IMR-90 (cell line): ENCODE measurements around the gene FEM1B. TPM values are rescaled to one million over a fixed set of nuclear protein-coding genes. Genes with fewer than 3 reads are reported as not detected.
A peak's percentile ranks its signal among the peaks of the same experiment; 100 is the strongest.

Source experiments
- ATAC-seq: fragments of 200-7000 bp; cut with Tn5 transposase; 2 replicates; pipeline ENCODE4 v1.9.1; 2020; ENCODE audit warnings: low read depth, mild to moderate bottlenecking, moderate library complexity
- BruUV-seq: library from RNA; stranded (reverse); fragments of 400-500 nt; replicated peaks from 2 replicates; lab custom pipeline; 2021; lab: Mats Ljungman, UMichigan
- CTCF ChIA-PET: fragments of 300-600 bp; formaldehyde crosslinking; extraction: SDS; loops from one replicate; lab custom pipeline; 2021; ENCODE audit warnings: antibody characterized with exemption; lab: Yijun Ruan, JAX
- POLR2A ChIA-PET: fragments of 300-600 bp; sonication (Branson Sonifier 250); formaldehyde crosslinking; loops from one replicate; lab custom pipeline; 2022; ENCODE audit warnings: antibody characterized with exemption; ENCODE audit not compliant: unreplicated experiment; lab: Charles Lee
- DNase-seq: peaks from one replicate; pipeline ENCODE4 v3.0.0; 2013
- H2AFZ ChIP-seq: replicated peaks from 2 replicates; pipeline ENCODE3; 2013; ENCODE audit warnings: low read length, mild to moderate bottlenecking; ENCODE audit not compliant: poor library complexity
- H2AK5ac ChIP-seq: 2 replicates; pipeline ENCODE4 v1.6.1; 2013; ENCODE audit warnings: low read depth, low read length, inconsistent platforms
- H2AK9ac ChIP-seq: replicated peaks from 2 replicates; pipeline ENCODE3; 2013; ENCODE audit warnings: mild to moderate bottlenecking, low read depth, low read length, moderate library complexity; ENCODE audit not compliant: poor library complexity
- H2BK120ac ChIP-seq: 2 replicates; pipeline ENCODE4 v1.6.1; 2013; ENCODE audit warnings: low read depth, low read length, inconsistent platforms
- H2BK15ac ChIP-seq: 3 replicates; pipeline ENCODE4 v1.6.1; 2013; ENCODE audit warnings: low read depth, low read length, inconsistent platforms
- H2BK20ac ChIP-seq: 2 replicates; pipeline ENCODE4 v1.6.1; 2013; ENCODE audit warnings: low read depth, mild to moderate bottlenecking, inconsistent platforms, low read length, moderate library complexity
- H2BK5ac ChIP-seq: 2 replicates; pipeline ENCODE4 v1.6.1; 2013; ENCODE audit warnings: mild to moderate bottlenecking, low read depth, low read length, inconsistent platforms; ENCODE audit not compliant: poor library complexity, severe bottlenecking
- H3K14ac ChIP-seq: replicated peaks from 2 replicates; pipeline ENCODE4 v1.6.1; 2013; ENCODE audit warnings: low read depth, low read length, inconsistent platforms
- H3K18ac ChIP-seq: 2 replicates; pipeline ENCODE4 v1.6.1; 2013; ENCODE audit warnings: low read depth, low read length, control low read depth
- H3K23ac ChIP-seq: 2 replicates; pipeline ENCODE4 v1.6.1; 2013; ENCODE audit warnings: low read depth, low read length, inconsistent platforms
- H3K27ac ChIP-seq: 2 replicates; pipeline ENCODE4 v1.5.1; 2013; ENCODE audit warnings: mild to moderate bottlenecking, control low read depth, low read length; ENCODE audit not compliant: insufficient read depth
- H3K27me3 ChIP-seq: 2 replicates; pipeline ENCODE4 v1.6.1; 2013; ENCODE audit warnings: low read length; ENCODE audit not compliant: control insufficient read depth, insufficient read depth
- H3K36me3 ChIP-seq: 2 replicates; pipeline ENCODE4 v1.6.1; 2013; ENCODE audit warnings: low read length, mixed read lengths; ENCODE audit not compliant: control insufficient read depth, insufficient read depth
- H3K4ac ChIP-seq: 2 replicates; pipeline ENCODE4 v1.6.1; 2013; ENCODE audit warnings: low read depth, low read length, inconsistent platforms
- H3K4me1 ChIP-seq: 2 replicates; pipeline ENCODE4 v1.6.1; 2013; ENCODE audit warnings: low read length, mixed read lengths; ENCODE audit not compliant: control insufficient read depth, insufficient read depth
- H3K4me2 ChIP-seq: 2 replicates; pipeline ENCODE4 v1.6.1; 2013; ENCODE audit warnings: low read depth, mild to moderate bottlenecking, control low read depth, low read length, moderate library complexity
- H3K4me3 ChIP-seq: 2 replicates; pipeline ENCODE4 v1.5.1; 2013; ENCODE audit warnings: low read depth, mild to moderate bottlenecking, control low read depth, low read length, moderate library complexity; ENCODE audit not compliant: insufficient read depth
- H3K56ac ChIP-seq: 2 replicates; pipeline ENCODE4 v1.6.1; 2013; ENCODE audit warnings: low read length, inconsistent platforms; ENCODE audit not compliant: insufficient read depth; ENCODE audit errors: extremely low read depth
- H3K79me1 ChIP-seq, 2 experiments: 2 replicates each; pipeline ENCODE4 v1.6.1; 2013; ENCODE audit warnings: low read length in 2 of 2, inconsistent platforms in 1 of 2, low read depth in 1 of 2
- H3K9ac ChIP-seq: 2 replicates; pipeline ENCODE4 v1.6.1; 2013; ENCODE audit warnings: low read depth, low read length, control low read depth
- H3K9me1 ChIP-seq: 2 replicates; pipeline ENCODE4 v1.6.1; 2013; ENCODE audit warnings: low read length, inconsistent platforms; ENCODE audit not compliant: insufficient read depth
- H3K9me3 ChIP-seq: 2 replicates; pipeline ENCODE4 v1.6.1; 2013; ENCODE audit warnings: low read length; ENCODE audit not compliant: control insufficient read depth, insufficient read depth
- H4K20me1 ChIP-seq: 2 replicates; pipeline ENCODE4 v1.6.1; 2013; ENCODE audit warnings: low read length, inconsistent platforms; ENCODE audit not compliant: insufficient read depth
- H4K5ac ChIP-seq: 2 replicates; pipeline ENCODE4 v1.6.1; 2013; ENCODE audit warnings: mild to moderate bottlenecking, low read depth, low read length, control low read depth
- H4K8ac ChIP-seq, 2 experiments: 2 replicates each; pipeline ENCODE4 v1.6.1; 2013; ENCODE audit warnings: low read depth in 2 of 2, low read length in 2 of 2, control low read depth in 1 of 2, inconsistent platforms in 1 of 2
- H4K91ac ChIP-seq: 2 replicates; pipeline ENCODE4 v1.6.1; 2013; ENCODE audit warnings: low read depth, low read length, inconsistent platforms; ENCODE audit not compliant: insufficient read depth
- BHLHE40 ChIP-seq: fragments of 150-350 bp; IDR thresholded peaks from 2 replicates; pipeline ENCODE4 v1.6.1; 2016; ENCODE audit warnings: mild to moderate bottlenecking, low read depth, low read length
- CEBPB ChIP-seq: IDR thresholded peaks from 2 replicates; pipeline ENCODE4 v1.6.1; 2012; ENCODE audit warnings: low read depth, low read length, improper control_type of control experiment
- CTCF ChIP-seq: conservative IDR thresholded peaks from 2 replicates; pipeline ENCODE4 v1.5.1; 2012; ENCODE audit warnings: mild to moderate bottlenecking, low read depth, low read length, improper control_type of control experiment
- FOS ChIP-seq: fragments of 150-350 bp; IDR thresholded peaks from 2 replicates; pipeline ENCODE4 v1.6.1; 2016; ENCODE audit warnings: low read depth, low read length
- MXI1 ChIP-seq: IDR thresholded peaks from 2 replicates; pipeline ENCODE4 v1.6.1; 2012; ENCODE audit warnings: low read depth, mild to moderate bottlenecking, low read length, moderate library complexity, borderline replicate concordance
- NFE2L2 ChIP-seq: fragments of 150-350 bp; IDR thresholded peaks from 2 replicates; pipeline ENCODE4 v1.6.1; 2016; ENCODE audit warnings: low read depth, mild to moderate bottlenecking, low read length
- WGBS, 2 experiments: methylation state at CpG; one replicate each; pipeline versions ENCODE4 v1.1.5 to v1.1.7; 2013; ENCODE audit warnings: missing lambda C conversion rate in 2 of 2; ENCODE audit not compliant: insufficient read length in 1 of 2; ENCODE audit errors: extremely low coverage in 2 of 2; 5-methylcytosine and 5-hydroxymethylcytosine counted together
- dilution Hi-C: fragments of 300-500 bp; cut with HindIII; formaldehyde crosslinking; loops from one replicate; pipeline ENCODE4 v1.14.3; 2018; ENCODE audit warnings: low sequenced_read_pairs; ENCODE audit not compliant: unreplicated experiment
- in situ Hi-C: fragments of 300-500 bp; cut with MboI; formaldehyde crosslinking; loops from 3 replicates; pipeline ENCODE4 v1.14.3; 2019; ENCODE audit warnings: low sequenced_read_pairs, inconsistent platforms, mixed read lengths
- intact Hi-C: fragments of 100-400 bp; cut with micrococcal nuclease; formaldehyde crosslinking; loops from 2 replicates; pipeline ENCODE4 v1.10.0; 2022
- polyA plus RNA-seq, 3 experiments: library from polyadenylated mRNA; depleted of rRNA; stranded (reverse); fragments of >200 nt; gene quantifications; 2 replicates each; pipeline ENCODE4 v1.2.3, GENCODE V29; 2012; ENCODE audit warnings: low replicate concordance in 1 of 3
- total RNA-seq: library from RNA; depleted of rRNA; stranded (reverse); fragments of >200 nt; gene quantifications from 2 replicates; pipeline ENCODE4 v1.2.3, GENCODE V29; 2012
- TF ChIP-seq, protein P1 (sequence below): fragments of 150-350 bp; IDR thresholded peaks from 2 replicates; pipeline ENCODE4 v1.6.1; 2016; ENCODE audit warnings: low read depth, mild to moderate bottlenecking, low read length, moderate library complexity, borderline replicate concordance
- TF ChIP-seq, protein P2 (sequence below): fragments of 150-350 bp; IDR thresholded peaks from 2 replicates; pipeline ENCODE4 v1.6.1; 2017; ENCODE audit warnings: mild to moderate bottlenecking, antibody characterized with exemption, low read length, low read depth

Gene FEM1B
- total and polyA plus RNA-seq, 2 of the 4 experiments (the other 2 are of a cell fraction) = 16.9 to 51.4 TPM

DNA sequence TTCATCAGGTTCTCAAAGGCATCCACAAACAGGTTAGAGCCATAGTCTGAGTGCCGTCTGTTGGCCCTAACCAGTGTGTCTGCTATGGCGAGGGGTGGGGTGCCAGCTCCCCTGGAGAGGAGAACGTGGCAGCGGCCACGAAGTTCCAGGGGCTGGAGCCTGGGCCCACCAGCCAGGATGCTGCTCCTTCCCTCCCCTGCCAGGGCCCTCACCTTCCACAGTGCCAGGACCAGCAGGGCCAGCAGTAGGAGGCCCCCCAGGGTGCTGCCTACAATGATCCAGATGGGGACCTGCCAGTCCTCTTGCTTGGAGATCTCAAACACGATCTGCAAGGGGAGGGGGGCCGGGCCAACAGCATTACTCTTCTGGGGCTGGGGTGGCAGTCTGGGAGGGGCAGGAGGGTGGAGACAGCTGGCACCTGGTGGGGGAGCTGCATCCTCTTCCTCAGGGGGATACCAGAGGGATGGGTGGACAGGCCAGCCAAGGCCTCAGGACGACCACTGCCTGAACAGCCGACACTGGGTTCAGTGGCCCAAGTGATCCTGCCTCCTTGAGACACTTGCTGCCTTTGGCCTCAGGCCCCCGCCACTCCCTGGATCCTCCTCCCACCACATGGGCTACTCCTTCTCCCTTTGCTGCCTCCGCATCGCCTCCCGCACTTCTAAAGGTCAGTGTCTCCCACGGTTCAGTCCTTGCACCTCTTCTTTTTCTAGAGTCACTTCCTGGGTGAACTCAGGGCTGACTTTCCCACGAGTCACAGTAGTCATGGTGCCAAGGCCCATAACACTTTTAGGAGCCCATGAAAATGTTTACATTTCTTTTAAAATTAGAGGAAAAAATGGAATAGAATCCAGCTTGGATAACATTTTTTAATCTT lies 26.3 kb downstream of the FEM1B start:
- H3K9me3 ChIP-seq = peaks cover 1% of the 10 kb centered on the region; the same call in 1 of the 2 replicates
- H3K4ac ChIP-seq = no peak overlapping the region
- 0 out of 2 replicates have a peak overlapping the region, but pooled peaks have one; percentile 8 for H3K23ac ChIP-seq
- H2BK15ac ChIP-seq = no peak overlapping the region
- H3K18ac ChIP-seq = no peak overlapping the region
- H3K4me1 ChIP-seq = peaks cover 8% of the 10 kb centered on the region
- H4K91ac ChIP-seq = no peak overlapping the region
- H2BK120ac ChIP-seq = no peak overlapping the region
- DNase-seq = no peak
- H2AK5ac ChIP-seq = peak overlapping the region; percentile 17; the same call in 1 of the 2 replicates
- no peaks in the 10 kb centered on the region for H3K27me3 ChIP-seq
- H2AK9ac ChIP-seq = no peak overlapping the region
- no peak overlapping the region for H2BK5ac ChIP-seq
- no TSS peak for BruUV-seq
- peak overlapping the region; percentile 37 for H2AFZ ChIP-seq
- H3K9me1 ChIP-seq = peaks cover 5% of the 10 kb centered on the region; the same call in 1 of the 2 replicates
- H3K14ac ChIP-seq = 0 out of 2 replicates have a peak overlapping the region, but pooled peaks have one; percentile 35
- ChIA-PET POLR2A (no interaction called here), CTCF (no interaction called here)
- intact Hi-C loops = loop anchor here (10.0 kb wide), 1 partner anchor 511 kb away; no protein-coding TSS in a partner anchor
- peaks cover 0 to 3% of the 10 kb centered on the region in 2 experiments; a peak in 2 of 4 replicates for H3K79me1 ChIP-seq
- no peak overlapping the region for H3K4me2 ChIP-seq
- in situ Hi-C loops = loop anchor here (5.0 to 10.0 kb wide), 2 partner anchors 249 to 571 kb away; no protein-coding TSS in a partner anchor
- WGBS, 2 experiments = 80% methylated on average over 1 of the region's 15 CpGs; no CpG with 5 or more reads in 1 of the 2 experiments
- H4K5ac ChIP-seq = no peak overlapping the region
- peaks cover 9% of the 10 kb centered on the region for H3K36me3 ChIP-seq
- dilution Hi-C loops = no loop called here
- no peaks in the 10 kb centered on the region for H4K20me1 ChIP-seq
- H3K4me3 ChIP-seq = no peak overlapping the region
- TF ChIP-seq CEBPB = no peak
- no peak for TF ChIP-seq NFE2L2
- TF ChIP-seq, protein P1, sequence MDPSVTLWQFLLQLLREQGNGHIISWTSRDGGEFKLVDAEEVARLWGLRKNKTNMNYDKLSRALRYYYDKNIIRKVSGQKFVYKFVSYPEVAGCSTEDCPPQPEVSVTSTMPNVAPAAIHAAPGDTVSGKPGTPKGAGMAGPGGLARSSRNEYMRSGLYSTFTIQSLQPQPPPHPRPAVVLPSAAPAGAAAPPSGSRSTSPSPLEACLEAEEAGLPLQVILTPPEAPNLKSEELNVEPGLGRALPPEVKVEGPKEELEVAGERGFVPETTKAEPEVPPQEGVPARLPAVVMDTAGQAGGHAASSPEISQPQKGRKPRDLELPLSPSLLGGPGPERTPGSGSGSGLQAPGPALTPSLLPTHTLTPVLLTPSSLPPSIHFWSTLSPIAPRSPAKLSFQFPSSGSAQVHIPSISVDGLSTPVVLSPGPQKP = no peak
- no peak for TF ChIP-seq MXI1
- no peak for TF ChIP-seq FOS
- TF ChIP-seq CTCF = no peak
- no peak for TF ChIP-seq BHLHE40
- TF ChIP-seq, protein P2, sequence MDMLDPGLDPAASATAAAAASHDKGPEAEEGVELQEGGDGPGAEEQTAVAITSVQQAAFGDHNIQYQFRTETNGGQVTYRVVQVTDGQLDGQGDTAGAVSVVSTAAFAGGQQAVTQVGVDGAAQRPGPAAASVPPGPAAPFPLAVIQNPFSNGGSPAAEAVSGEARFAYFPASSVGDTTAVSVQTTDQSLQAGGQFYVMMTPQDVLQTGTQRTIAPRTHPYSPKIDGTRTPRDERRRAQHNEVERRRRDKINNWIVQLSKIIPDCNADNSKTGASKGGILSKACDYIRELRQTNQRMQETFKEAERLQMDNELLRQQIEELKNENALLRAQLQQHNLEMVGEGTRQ = no peak
- H3K56ac ChIP-seq = no peak overlapping the region
- no peak overlapping the region for H3K27ac ChIP-seq
- ATAC-seq = no peak
- H2BK20ac ChIP-seq = no peak overlapping the region
- H3K9ac ChIP-seq = no peak overlapping the region
- H4K8ac ChIP-seq = no peak overlapping the region
